K562 (cell line): ENCODE measurements around the gene ZNF750. TPM values are rescaled to one million over a fixed set of nuclear protein-coding genes. Genes with fewer than 3 reads are reported as not detected.

Source experiments
- ATAC-seq: fragments of 200-7000 bp; cut with Tn5 transposase; 3 replicates; pipeline ENCODE4 v1.9.1; 2020; ENCODE audit warnings: moderate library complexity
- BruUV-seq: library from RNA; stranded (reverse); fragments of 400-500 nt; replicated peaks from 2 replicates; lab custom pipeline; 2021; lab: Mats Ljungman, UMichigan
- CTCF ChIA-PET: fragments of 300-600 bp; formaldehyde crosslinking; extraction: SDS; loops from one replicate; lab custom pipeline; 2021; ENCODE audit warnings: low intra/inter-chr PET ratio; lab: Yijun Ruan, JAX
- POLR2A ChIA-PET: fragments of 300-600, 350-650 bp; sonication (Branson Sonifier 250); formaldehyde crosslinking; extraction: SDS; loops from one replicate; lab custom pipeline; 2021; ENCODE audit warnings: antibody characterized with exemption, inconsistent platforms; lab: Yijun Ruan, JAX
- DNase-seq, 4 experiments: peaks; one replicate each; pipeline versions ENCODE4 v3.0.0 to v3.0.0-alpha.2; 2011 to 2018; ENCODE audit warnings: low spot score in 3 of 4, mixed read lengths in 3 of 4; ENCODE audit errors: extremely low read depth in 1 of 4
- FAIRE-seq: peaks from 2 replicates; lab custom pipeline; 2011; peaks lifted over from hg19 to GRCh38; lab: Jason Lieb, UNC
- H2AFZ ChIP-seq: 2 replicates; pipeline ENCODE4 v1.6.0; 2011; ENCODE audit warnings: low read depth, low read length, control low read depth, inconsistent platforms
- H3K27ac ChIP-seq: fragments of 200-600 bp; 3 replicates; pipeline ENCODE4 v1.8.0; 2011; ENCODE audit warnings: low read depth, mild to moderate bottlenecking, control low read depth, inconsistent platforms, low read length, moderate library complexity, mixed read lengths; ENCODE audit errors: extremely low read depth
- H3K27me3 ChIP-seq, 2 experiments: fragments of 300-600 bp in 1 of 2; 2 replicates in 1 of 2; 3 replicates in 1 of 2; pipeline versions ENCODE4 v1.6.0 to v1.8.0; 2011; ENCODE audit warnings: inconsistent platforms in 2 of 2, low read length in 2 of 2, mild to moderate bottlenecking in 1 of 2, mixed read lengths in 1 of 2, moderate library complexity in 1 of 2; ENCODE audit not compliant: control insufficient read depth in 2 of 2, insufficient read depth in 2 of 2
- H3K36me3 ChIP-seq: fragments of 300-600 bp; 3 replicates; pipeline ENCODE4 v1.8.0; 2011; ENCODE audit warnings: mild to moderate bottlenecking, low read length, inconsistent platforms; ENCODE audit not compliant: control insufficient read depth, insufficient read depth
- H3K4me1 ChIP-seq, 2 experiments: fragments of 200-600 bp in 1 of 2; replicated peaks in 1 of 2; 2 replicates in 1 of 2; 3 replicates in 1 of 2; pipeline versions ENCODE4 v1.5.1 to v1.8.0; 2011; ENCODE audit warnings: inconsistent platforms in 2 of 2, low read length in 2 of 2, mild to moderate bottlenecking in 1 of 2, mixed read lengths in 1 of 2, moderate library complexity in 1 of 2; ENCODE audit not compliant: control insufficient read depth in 2 of 2, insufficient read depth in 2 of 2
- H3K4me2 ChIP-seq: 2 replicates; pipeline ENCODE4 v1.6.1; 2011; ENCODE audit warnings: low read length, control low read depth, inconsistent platforms, mixed read lengths; ENCODE audit not compliant: insufficient read depth
- H3K4me3 ChIP-seq: fragments of 200-600 bp; sonication (generic), shearing (Covaris generic); 2 replicates; pipeline ENCODE4 v1.5.1; 2016; ENCODE audit warnings: control low read depth, inconsistent platforms
- H3K79me2 ChIP-seq: fragments of 200-600 bp; 3 replicates; pipeline ENCODE4 v1.8.0; 2011; ENCODE audit warnings: low read length, inconsistent platforms; ENCODE audit not compliant: control insufficient read depth, insufficient read depth
- H3K9ac ChIP-seq, 2 experiments: 2 replicates each; pipeline versions ENCODE4 v1.6.0 to v1.6.1; 2011; ENCODE audit warnings: low read depth in 2 of 2, low read length in 2 of 2, control low read depth in 1 of 2, inconsistent platforms in 1 of 2, mild to moderate bottlenecking in 1 of 2, mixed read lengths in 1 of 2; ENCODE audit not compliant: insufficient read depth in 1 of 2
- H3K9me1 ChIP-seq: one replicate; pipeline ENCODE4 v1.6.0; 2011; ENCODE audit warnings: inconsistent platforms, mild to moderate bottlenecking, low read length, moderate library complexity; ENCODE audit not compliant: control insufficient read depth, insufficient read depth
- H3K9me3 ChIP-seq: replicated peaks from 2 replicates; pipeline ENCODE4 v1.5.1; 2011; ENCODE audit warnings: low read depth, low read length, inconsistent platforms; ENCODE audit not compliant: control insufficient read depth, insufficient read depth
- H4K20me1 ChIP-seq: replicated peaks from 2 replicates; pipeline ENCODE4 v1.6.1; 2011; ENCODE audit warnings: low read length, inconsistent platforms, mixed read lengths; ENCODE audit not compliant: control insufficient read depth, insufficient read depth
- DACH1 ChIP-seq: fragments of 450-650 bp; IDR thresholded peaks from 2 replicates; pipeline ENCODE4 v1.6.1; 2018; ENCODE audit not compliant: partially characterized antibody
- DMBX1 ChIP-seq: fragments of 250-450 bp; sonication (Bioruptor Pico); IDR thresholded peaks from 2 replicates; pipeline ENCODE4 v1.8.0; 2022; ENCODE audit warnings: inconsistent platforms, mild to moderate bottlenecking, moderate library complexity, borderline replicate concordance
- E2F6 ChIP-seq, 2 experiments: IDR thresholded peaks; 2 replicates each; pipeline ENCODE4 v1.6.1; 2011; ENCODE audit warnings: borderline replicate concordance in 1 of 2, control low read depth in 1 of 2, low read depth in 1 of 2, low read length in 1 of 2, mild to moderate bottlenecking in 1 of 2, mixed read lengths in 1 of 2, moderate library complexity in 1 of 2; ENCODE audit not compliant: insufficient read depth in 1 of 2, insufficient read length in 1 of 2, poor library complexity in 1 of 2, severe bottlenecking in 1 of 2; ENCODE audit errors: extremely low read depth in 1 of 2
- HIVEP1 ChIP-seq: fragments of 250-450 bp; sonication (Bioruptor Pico); IDR thresholded peaks from 2 replicates; pipeline ENCODE4 v1.4.0; 2020; ENCODE audit warnings: mild to moderate bottlenecking
- HMG20A ChIP-seq: fragments of 450-650 bp; formaldehyde crosslinking; conservative IDR thresholded peaks from 2 replicates; pipeline ENCODE4 v1.4.0; 2020; ENCODE audit warnings: mild to moderate bottlenecking, mixed read lengths
- RBBP5 ChIP-seq: fragments of 200-600 bp; sonication (generic); IDR thresholded peaks from 2 replicates; pipeline ENCODE4 v1.6.1; 2012; ENCODE audit warnings: borderline replicate concordance, mild to moderate bottlenecking, low read length, control low read depth, inconsistent platforms; ENCODE audit not compliant: insufficient read depth, poor library complexity, severe bottlenecking
- SRSF9 ChIP-seq: fragments of 200-400 bp; formaldehyde crosslinking; IDR thresholded peaks from 2 replicates; pipeline ENCODE4 v1.6.1; 2017; ENCODE audit warnings: low read depth, low read length, borderline replicate concordance
- THRB ChIP-seq: fragments of 450-650 bp; formaldehyde crosslinking; conservative IDR thresholded peaks from 2 replicates; pipeline ENCODE4 v1.4.0; 2022; ENCODE audit warnings: mild to moderate bottlenecking, missing genetic modification characterization
- WGBS: fragments of 100-300 bp; shearing (Covaris generic); methylation state at CpG from one replicate; pipeline ENCODE4 v1.1.6; 2016; ENCODE audit warnings: low coverage, mixed read lengths; ENCODE audit not compliant: insufficient coverage; ENCODE audit errors: missing lambda C conversion rate; 5-methylcytosine and 5-hydroxymethylcytosine counted together
- in situ Hi-C: fragments of 300-500 bp; cut with MboI; formaldehyde crosslinking; loops from 4 replicates; pipeline ENCODE4 v1.15.0; 2018; ENCODE audit warnings: inconsistent platforms, mixed read lengths
- intact Hi-C: fragments of 100-400 bp; cut with micrococcal nuclease; formaldehyde crosslinking; loops from 2 replicates; pipeline ENCODE4 v1.14.2; 2022
- polyA plus RNA-seq, 8 experiments: library from polyadenylated mRNA; depleted of rRNA in 4 of 8; stranded (reverse) in 5 of 8; unstranded in 3 of 8; fragments of >200 nt; fragmentation: Nextera tagmentation in 2 of 8; fragmentation: Illumina TruSeq in 1 of 8; extraction: Ambion mirVana in 2 of 8; extraction: Trizol in 1 of 8; gene quantifications; 2 replicates each; pipeline versions ENCODE4 v1.2.1 to v1.2.3, GENCODE V29; 2011 to 2014; ENCODE audit warnings: inconsistent platforms in 1 of 8, missing spikeins in 1 of 8
- total RNA-seq, 7 experiments: library from RNA; depleted of rRNA in 6 of 7; stranded (reverse); fragments of >200 nt in 6 of 7; fragmentation: Illumina TruSeq in 2 of 7; extraction: Trizol in 2 of 7; gene quantifications; 2 replicates each; pipeline versions ENCODE4 v1.2.1 to v1.2.3, GENCODE V29; 2011 to 2021; ENCODE audit warnings: low replicate concordance in 1 of 7

The ZNF750 gene
- total and polyA plus RNA-seq, 9 of the 15 experiments (the other 6 are each of a cell fraction or from before 2014, with no cell fraction given), result not detected

GRCh38 chr17:82860606-82861392 lies 21.0 kb upstream of the ZNF750 start:
- no TSS peak for BruUV-seq
- CTCF ChIA-PET, result no interaction called here
- Histone ChIP-seq H3K4me2 (no peak overlapping the region), H3K79me2 (peaks cover 34% of the 10 kb centered on the region; the same call in 2 of the 3 replicates), H4K20me1 (no peaks in the 10 kb centered on the region), H3K36me3 (no peaks in the 10 kb centered on the region), H3K9me1 (peaks cover 5% of the 10 kb centered on the region), H3K27ac (peak overlapping the region; percentile 78; the same call in 2 of the 3 replicates), H3K9ac (peak overlapping the region; percentile 47 to 51; a peak in 3 of 4 replicates), H3K27me3 (no peaks in the 10 kb centered on the region), H3K9me3 (no peaks in the 10 kb centered on the region), H3K4me1 (peaks cover 39 to 68% of the 10 kb centered on the region in 2 experiments), H3K4me3 (no peak overlapping the region), H2AFZ (no peak overlapping the region)
- ATAC-seq (no peak), FAIRE-seq (no peak), DNase-seq (no peak)
- no peak for TF ChIP-seq THRB (CRISPR knock-in tag)
- no peak for TF ChIP-seq DMBX1
- no peak for TF ChIP-seq E2F6 (IDR thresholded peaks at IDR 0.05; ENCODE audit: borderline replicate concordance in 1 of 2, extremely low read depth in 1 of 2, insufficient read depth in 1 of 2, insufficient read length in 1 of 2, low read depth in 1 of 2, low read length in 1 of 2, poor library complexity in 1 of 2, severe bottlenecking in 1 of 2)
- TF ChIP-seq DACH1, result no peak
- no peak for TF ChIP-seq RBBP5
- no peak for TF ChIP-seq HMG20A (CRISPR knock-in tag)
- TF ChIP-seq HIVEP1 (CRISPR knock-in tag), result no peak
- TF ChIP-seq SRSF9, result no peak
- WGBS, result 92% methylated on average over 33 of the region's 42 CpGs
- POLR2A ChIA-PET, result interaction anchor here (0.6 to 0.8 kb wide), 3 partner anchors 12 to 360 kb away, joined by 3 read pairs; no protein-coding TSS in a partner anchor
- in situ Hi-C loops, result no loop called here
- intact Hi-C loops, result no loop called here
